GM12878 (cell line): ENCODE results near the gene GCM1. TPM values are rescaled to one million over a fixed set of nuclear protein-coding genes. Genes with fewer than 3 reads are reported as not detected.

ENCODE experiments used
- ATAC-seq: fragments of 200-7000 bp; cut with Tn5 transposase; 3 replicates; pipeline ENCODE4 v1.9.1; 2020; ENCODE audit warnings: mild to moderate bottlenecking, moderate library complexity
- BruUV-seq: library from RNA; stranded (reverse); fragments of 400-500 nt; replicated peaks from 2 replicates; lab custom pipeline; 2021; lab: Mats Ljungman, UMichigan
- CTCF ChIA-PET: fragments of 300-600 bp; sonication (Branson Sonifier 250); formaldehyde crosslinking; extraction: SDS; loops from one replicate; lab custom pipeline; 2021; ENCODE audit warnings: inconsistent platforms; lab: Yijun Ruan, JAX
- POLR2A ChIA-PET: fragments of 350-600 bp; formaldehyde crosslinking; extraction: SDS; loops from one replicate; lab custom pipeline; 2021; ENCODE audit warnings: inconsistent platforms; lab: Charles Lee
- RAD21 ChIA-PET: fragments of 300-600 bp; sonication (Branson Sonifier 250); formaldehyde crosslinking; loops from one replicate; lab custom pipeline; 2023; ENCODE audit warnings: antibody characterized with exemption; ENCODE audit not compliant: unreplicated experiment; lab: Charles Lee
- SMC1A ChIA-PET: fragments of 300-600 bp; sonication (Branson Sonifier 250); formaldehyde crosslinking; loops from one replicate; lab custom pipeline; 2023; ENCODE audit not compliant: unreplicated experiment, uncharacterized antibody; lab: Charles Lee
- DNase-seq: peaks from one replicate; pipeline ENCODE4 v3.0.0-alpha.2; 2011; ENCODE audit warnings: low read depth, low spot score
- FAIRE-seq: peaks from 3 replicates; lab custom pipeline; 2011; peaks lifted over from hg19 to GRCh38; lab: Jason Lieb, UNC
- H2AFZ ChIP-seq: 2 replicates; pipeline ENCODE4 v1.6.0; 2011; ENCODE audit warnings: low read depth, low read length, control low read depth; ENCODE audit not compliant: control insufficient read depth
- H3K27ac ChIP-seq: 2 replicates; pipeline ENCODE4 v1.5.1; 2011; ENCODE audit warnings: control low read depth; ENCODE audit not compliant: control insufficient read depth, insufficient read depth
- H3K27me3 ChIP-seq, 2 experiments: replicated peaks in 1 of 2; 2 replicates each; pipeline versions ENCODE4 v1.6.0 to v1.6.1; 2011; ENCODE audit warnings: low read length in 1 of 2; ENCODE audit not compliant: control insufficient read depth in 2 of 2, insufficient read depth in 2 of 2
- H3K36me3 ChIP-seq, 2 experiments: 2 replicates each; pipeline ENCODE4 v1.5.1; 2011; ENCODE audit warnings: low read length in 1 of 2; ENCODE audit not compliant: control insufficient read depth in 2 of 2, insufficient read depth in 2 of 2
- H3K4me1 ChIP-seq: 2 replicates; pipeline ENCODE4 v1.6.1; 2011; ENCODE audit warnings: mild to moderate bottlenecking, low read length, moderate library complexity, mixed read lengths; ENCODE audit not compliant: control insufficient read depth, insufficient read depth
- H3K4me2 ChIP-seq: 2 replicates; pipeline ENCODE4 v1.6.0; 2011; ENCODE audit warnings: control low read depth; ENCODE audit not compliant: control insufficient read depth, insufficient read depth
- H3K4me3 ChIP-seq: fragments of 200-600 bp; sonication (generic); 2 replicates; pipeline ENCODE4 v1.5.1; 2016
- H3K79me2 ChIP-seq: 2 replicates; pipeline ENCODE4 v1.6.0; 2011; ENCODE audit warnings: low read length; ENCODE audit not compliant: control insufficient read depth, insufficient read depth
- H3K9ac ChIP-seq: 2 replicates; pipeline ENCODE4 v1.8.0; 2011; ENCODE audit warnings: low read length, control low read depth, mixed read lengths; ENCODE audit not compliant: control insufficient read depth, insufficient read depth
- H3K9me3 ChIP-seq: replicated peaks from 3 replicates; pipeline ENCODE4 v1.5.1; 2011; ENCODE audit warnings: mild to moderate bottlenecking, low read length; ENCODE audit not compliant: control insufficient read depth, insufficient read depth
- H4K20me1 ChIP-seq: 2 replicates; pipeline ENCODE4 v1.6.0; 2011; ENCODE audit not compliant: control insufficient read depth, insufficient read depth
- ASH2L ChIP-seq: fragments of 300-600, 200-600 bp; sonication (generic); IDR thresholded peaks from 2 replicates; pipeline ENCODE4 v1.6.1; 2017; ENCODE audit warnings: low read depth, mild to moderate bottlenecking, borderline replicate concordance
- ATF2 ChIP-seq: IDR thresholded peaks from 2 replicates; pipeline ENCODE4 v1.6.1; 2012; ENCODE audit warnings: low read length, inconsistent platforms
- DPF2 ChIP-seq: fragments of 450-650 bp; IDR thresholded peaks from 2 replicates; pipeline ENCODE4 v1.6.1; 2017; ENCODE audit warnings: mild to moderate bottlenecking
- IKZF1 ChIP-seq: fragments of 450-650 bp; conservative IDR thresholded peaks from 2 replicates; pipeline ENCODE4 v1.6.1; 2017; ENCODE audit warnings: antibody characterized with exemption, mild to moderate bottlenecking
- KLF5 ChIP-seq: fragments of 450-650 bp; IDR thresholded peaks from 2 replicates; pipeline ENCODE4 v1.6.1; 2014; ENCODE audit warnings: mild to moderate bottlenecking; ENCODE audit not compliant: partially characterized antibody
- LARP7 ChIP-seq: fragments of 450-650 bp; IDR thresholded peaks from 2 replicates; pipeline ENCODE4 v1.6.1; 2017; ENCODE audit warnings: mild to moderate bottlenecking
- MEF2A ChIP-seq: IDR thresholded peaks from 2 replicates; pipeline ENCODE4 v1.6.1; 2011; ENCODE audit warnings: low read depth, mild to moderate bottlenecking, low read length, moderate library complexity; ENCODE audit not compliant: insufficient read depth
- MXI1 ChIP-seq: fragments of 150-350 bp; IDR thresholded peaks from 2 replicates; pipeline ENCODE4 v1.6.1; 2011; ENCODE audit warnings: low read depth, mild to moderate bottlenecking, inconsistent platforms, low read length, improper control_type of control experiment
- MYB ChIP-seq: fragments of 150-350 bp; IDR thresholded peaks from 2 replicates; pipeline ENCODE4 v1.6.1; 2014; ENCODE audit warnings: mild to moderate bottlenecking, low read depth, low read length, borderline replicate concordance
- NFXL1 ChIP-seq: fragments of 450-650 bp; IDR thresholded peaks from 2 replicates; pipeline ENCODE4 v1.6.1; 2017; ENCODE audit warnings: antibody characterized with exemption, mild to moderate bottlenecking, borderline replicate concordance
- NFYA ChIP-seq: IDR thresholded peaks from 2 replicates; pipeline ENCODE4 v1.6.1; 2011; ENCODE audit warnings: low read depth, mild to moderate bottlenecking, low read length, improper control_type of control experiment, borderline replicate concordance
- PAX5 ChIP-seq: IDR thresholded peaks from 2 replicates; pipeline ENCODE4 v1.6.1; 2011; ENCODE audit warnings: low read depth, low read length, borderline replicate concordance
- POLR2AphosphoS5 ChIP-seq: IDR thresholded peaks from 2 replicates; pipeline ENCODE4 v1.6.1; 2011; ENCODE audit warnings: mild to moderate bottlenecking, low read length, inconsistent platforms
- RB1 ChIP-seq: fragments of 450-650 bp; formaldehyde crosslinking; IDR thresholded peaks from 2 replicates; pipeline ENCODE4 v1.6.1; 2017; ENCODE audit warnings: mild to moderate bottlenecking, borderline replicate concordance
- SKIL ChIP-seq: fragments of 450-650 bp; IDR thresholded peaks from 2 replicates; pipeline ENCODE4 v1.6.1; 2017; ENCODE audit warnings: mild to moderate bottlenecking, low read depth, inconsistent platforms; ENCODE audit not compliant: poor library complexity, severe bottlenecking
- SPI1 ChIP-seq: IDR thresholded peaks from 2 replicates; pipeline ENCODE4 v1.6.1; 2011; ENCODE audit warnings: low read depth, mild to moderate bottlenecking, low read length, moderate library complexity, borderline replicate concordance; ENCODE audit not compliant: insufficient read depth
- STAT3 ChIP-seq: IDR thresholded peaks from 2 replicates; pipeline ENCODE4 v1.6.1; 2011; ENCODE audit warnings: low read depth, low read length, improper control_type of control experiment
- ZNF274 ChIP-seq: IDR thresholded peaks from one replicate; pipeline ENCODE4 v1.8.0; 2011; ENCODE audit not compliant: insufficient read length, insufficient read depth
- ZNF622 ChIP-seq: fragments of 450-650 bp; IDR thresholded peaks from 2 replicates; pipeline ENCODE4 v1.6.1; 2017; ENCODE audit warnings: mild to moderate bottlenecking, inconsistent platforms
- in situ Hi-C: fragments of 300-500 bp; cut with MboI; formaldehyde crosslinking; loops from 9 replicates; pipeline ENCODE4 v1.14.3; 2018; ENCODE audit warnings: mixed read lengths
- intact Hi-C: fragments of 100-400 bp; cut with micrococcal nuclease; formaldehyde crosslinking; loops from one replicate; pipeline ENCODE4 v1.14.2; 2022; ENCODE audit not compliant: unreplicated experiment
- polyA plus RNA-seq, 11 experiments: library from polyadenylated mRNA; depleted of rRNA in 4 of 11; unstranded in 6 of 11; stranded (reverse) in 5 of 11; fragments of >200 nt; fragmentation: Nextera tagmentation in 4 of 11; fragmentation: Illumina TruSeq in 1 of 11; extraction: Ambion mirVana in 4 of 11; extraction: Trizol in 1 of 11; gene quantifications; 1 replicate in 1 of 11; 2 replicates in 10 of 11; pipeline versions ENCODE4 v1.2.1 to v1.2.3, GENCODE V29; 2011 to 2016; ENCODE audit warnings: inconsistent platforms in 2 of 11, missing spikeins in 2 of 11, low read depth in 1 of 11
- total RNA-seq, 4 experiments: library from RNA; depleted of rRNA in 3 of 4; stranded (reverse); fragments of >200 nt in 3 of 4; fragmentation: Illumina TruSeq in 1 of 4; extraction: Trizol in 1 of 4; gene quantifications; 2 replicates each; pipeline versions ENCODE4 v1.2.1 to v1.2.3, GENCODE V29; 2013 to 2021
- TF ChIP-seq, protein P1 (sequence below): IDR thresholded peaks from 2 replicates; pipeline ENCODE4 v1.6.1; 2011; ENCODE audit warnings: mild to moderate bottlenecking, low read depth, low read length, moderate library complexity; ENCODE audit not compliant: insufficient replicate concordance

Gene GCM1
- total and polyA plus RNA-seq, 10 of the 15 experiments (the other 5 are each of a cell fraction or from before 2014, with no cell fraction given) = 0.04 to 0.08 (median 0.05) TPM; not detected in 5

DNA sequence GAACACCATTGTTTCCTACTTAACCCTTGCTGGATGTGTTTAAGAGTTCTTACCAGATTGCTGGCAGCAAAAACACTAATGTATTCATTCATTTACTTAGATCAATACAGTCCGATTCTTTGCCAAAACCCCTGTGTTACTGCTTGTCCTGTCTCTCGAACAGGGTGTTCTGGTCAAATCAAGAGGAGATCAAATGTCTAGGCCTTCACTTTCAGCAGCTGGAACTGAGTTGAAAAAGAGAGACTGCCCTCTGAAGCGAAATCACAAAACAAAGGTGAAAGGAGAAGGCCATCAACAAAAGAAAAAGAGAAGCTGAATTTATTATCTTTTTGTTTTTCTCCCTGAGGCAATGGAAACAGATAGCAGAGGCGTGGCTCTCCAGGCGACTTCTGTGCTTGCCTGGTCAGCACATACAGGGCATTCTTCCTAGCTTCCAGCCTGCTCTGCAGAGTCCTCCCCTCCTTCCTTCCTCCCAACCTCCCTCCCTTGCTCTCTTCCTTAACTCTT is 44.1 kb upstream of the GCM1 start (continued):
- TF ChIP-seq MYB = no peak
- no peak for TF ChIP-seq PAX5
- no peak for TF ChIP-seq ATF2

DNA sequence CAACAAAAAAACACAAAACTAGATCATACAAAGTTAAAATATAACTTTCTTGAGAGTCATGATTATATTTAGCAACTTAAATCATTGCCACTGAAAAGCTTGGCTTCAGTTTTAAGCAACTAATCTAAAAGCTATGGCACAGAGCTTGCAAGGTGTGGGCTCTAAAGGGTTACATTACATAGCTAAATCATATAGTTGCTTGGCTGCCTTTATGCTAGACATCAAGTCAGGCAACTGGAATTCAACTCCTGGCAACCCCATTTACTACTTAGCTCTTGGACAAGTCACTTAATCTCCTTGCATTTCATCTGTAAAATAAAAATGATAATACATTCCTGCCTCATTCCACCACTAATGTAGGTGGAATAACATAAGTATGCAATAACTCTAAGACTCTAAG is 40.9 kb upstream of the GCM1 start:
- H2AFZ ChIP-seq = no peak overlapping the region
- ChIA-PET CTCF (interaction anchor here (0.6 to 2.9 kb wide), 13 partner anchors 10 to 296 kb away, joined by 3 to 19 read pairs (median 4); no protein-coding TSS in a partner anchor), SMC1A (interaction anchor here (0.8 to 3.0 kb wide), 26 partner anchors 9 to 295 kb away, joined by 3 to 23 read pairs (median 5); no protein-coding TSS in a partner anchor), POLR2A (interaction anchor here (0.6 to 0.7 kb wide), 3 partner anchors 13 to 555 kb away, joined by 3 read pairs; no protein-coding TSS in a partner anchor), RAD21 (interaction anchor here (0.8 to 2.6 kb wide), 14 partner anchors 10 to 290 kb away, joined by 3 to 20 read pairs (median 6); no protein-coding TSS in a partner anchor)
- H3K9me3 ChIP-seq = no peaks in the 10 kb centered on the region
- no TSS peak for BruUV-seq
- no peak overlapping the region for H3K9ac ChIP-seq
- H3K27me3 ChIP-seq = no peaks in the 10 kb centered on the region
- no peaks in the 10 kb centered on the region for H3K36me3 ChIP-seq
- no peaks in the 10 kb centered on the region for H3K79me2 ChIP-seq
- no peak for DNase-seq
- in situ Hi-C loops = no loop called here
- no peak overlapping the region for H3K4me2 ChIP-seq
- TF ChIP-seq SKIL (no peak), MYB (no peak), KLF5 (no peak), NFXL1 (no peak), POLR2AphosphoS5 (no peak), IKZF1 (no peak), MXI1 (no peak), LARP7 (no peak), ZNF622 (no peak), STAT3 (no peak), SPI1 (no peak), NFYA (no peak), ASH2L (no peak), RB1 (no peak), MEF2A (no peak), ZNF274 (no peak), DPF2 (no peak)
- TF ChIP-seq, protein P1, sequence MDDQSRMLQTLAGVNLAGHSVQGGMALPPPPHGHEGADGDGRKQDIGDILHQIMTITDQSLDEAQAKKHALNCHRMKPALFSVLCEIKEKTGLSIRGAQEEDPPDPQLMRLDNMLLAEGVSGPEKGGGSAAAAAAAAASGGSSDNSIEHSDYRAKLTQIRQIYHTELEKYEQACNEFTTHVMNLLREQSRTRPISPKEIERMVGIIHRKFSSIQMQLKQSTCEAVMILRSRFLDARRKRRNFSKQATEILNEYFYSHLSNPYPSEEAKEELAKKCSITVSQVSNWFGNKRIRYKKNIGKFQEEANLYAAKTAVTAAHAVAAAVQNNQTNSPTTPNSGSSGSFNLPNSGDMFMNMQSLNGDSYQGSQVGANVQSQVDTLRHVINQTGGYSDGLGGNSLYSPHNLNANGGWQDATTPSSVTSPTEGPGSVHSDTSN = no peak
- intact Hi-C loops = no loop called here
- ATAC-seq = peak; percentile 20; the same call in 2 of the 3 replicates
- no peaks in the 10 kb centered on the region for H4K20me1 ChIP-seq
- no peak overlapping the region for H3K27ac ChIP-seq
- H3K4me3 ChIP-seq = no peak overlapping the region
- H3K4me1 ChIP-seq = no peaks in the 10 kb centered on the region; the same call in 1 of the 2 replicates
- FAIRE-seq = no peak
